ENCODE data around the gene IL4R.

- TF ChIP-seq, protein P1, sequence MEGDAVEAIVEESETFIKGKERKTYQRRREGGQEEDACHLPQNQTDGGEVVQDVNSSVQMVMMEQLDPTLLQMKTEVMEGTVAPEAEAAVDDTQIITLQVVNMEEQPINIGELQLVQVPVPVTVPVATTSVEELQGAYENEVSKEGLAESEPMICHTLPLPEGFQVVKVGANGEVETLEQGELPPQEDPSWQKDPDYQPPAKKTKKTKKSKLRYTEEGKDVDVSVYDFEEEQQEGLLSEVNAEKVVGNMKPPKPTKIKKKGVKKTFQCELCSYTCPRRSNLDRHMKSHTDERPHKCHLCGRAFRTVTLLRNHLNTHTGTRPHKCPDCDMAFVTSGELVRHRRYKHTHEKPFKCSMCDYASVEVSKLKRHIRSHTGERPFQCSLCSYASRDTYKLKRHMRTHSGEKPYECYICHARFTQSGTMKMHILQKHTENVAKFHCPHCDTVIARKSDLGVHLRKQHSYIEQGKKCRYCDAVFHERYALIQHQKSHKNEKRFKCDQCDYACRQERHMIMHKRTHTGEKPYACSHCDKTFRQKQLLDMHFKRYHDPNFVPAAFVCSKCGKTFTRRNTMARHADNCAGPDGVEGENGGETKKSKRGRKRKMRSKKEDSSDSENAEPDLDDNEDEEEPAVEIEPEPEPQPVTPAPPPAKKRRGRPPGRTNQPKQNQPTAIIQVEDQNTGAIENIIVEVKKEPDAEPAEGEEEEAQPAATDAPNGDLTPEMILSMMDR (IDR thresholded peaks at IDR 0.05): no peak
- no peak for TF ChIP-seq POLR2AphosphoS5 (IDR thresholded peaks at IDR 0.05)
- TF ChIP-seq POLR2A (IDR thresholded peaks at IDR 0.05): no peak
- TF ChIP-seq EP300 (IDR thresholded peaks at IDR 0.05): no peak
Measured at GRCh38 chr16:27275394-27275793, 38.4 kb upstream of the IL4R start.
